ENCODE measurements around the gene DCHS1.

Gene DCHS1

DNA sequence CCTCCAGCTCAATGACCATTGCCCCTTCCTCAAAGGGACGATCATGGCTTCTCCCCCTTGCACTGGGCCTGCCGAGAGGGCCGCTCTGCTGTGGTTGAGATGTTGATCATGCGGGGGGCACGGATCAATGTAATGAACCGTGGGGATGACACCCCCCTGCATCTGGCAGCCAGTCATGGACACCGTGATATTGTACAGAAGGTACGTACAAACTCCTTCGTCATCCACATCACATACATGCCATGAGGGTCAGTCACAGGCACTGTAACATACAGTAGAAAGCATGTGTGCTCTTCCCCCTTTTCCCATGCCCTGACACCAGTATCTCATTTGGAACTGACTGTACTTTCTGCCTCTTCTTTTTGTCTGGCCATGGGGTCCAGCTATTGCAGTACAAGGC is 47.6 kb downstream of the DCHS1 start:
- Histone ChIP-seq H3K9me3 (ENCODE audit: control insufficient read depth in 1 of 2, low read length in 2 of 2) (no peaks in the 10 kb centered on the region), H3K27me3 (ENCODE audit: control insufficient read depth in 1 of 2, insufficient read depth in 2 of 2, low read length in 2 of 2) (no peaks in the 10 kb centered on the region), H3K4me1 (ENCODE audit: control insufficient read depth in 1 of 2, insufficient read depth in 2 of 2, low read length in 2 of 2) (peaks cover 49 to 68% of the 10 kb centered on the region in 2 donors), H3K9ac (ENCODE audit: low read depth in 1 of 2, low read length in 2 of 2) (peak overlapping the region; percentile 4 to 39), H3K4me3 (ENCODE audit: low read depth in 1 of 2, low read length in 2 of 2) (no peak overlapping the region), H3K36me3 (ENCODE audit: control insufficient read depth in 1 of 2, insufficient read depth in 2 of 2, low read length in 2 of 2) (peaks cover 35 to 37% of the 10 kb centered on the region in 2 donors), H3K27ac (ENCODE audit: low read depth, low read length) (peak overlapping the region; percentile 57)

DNA sequence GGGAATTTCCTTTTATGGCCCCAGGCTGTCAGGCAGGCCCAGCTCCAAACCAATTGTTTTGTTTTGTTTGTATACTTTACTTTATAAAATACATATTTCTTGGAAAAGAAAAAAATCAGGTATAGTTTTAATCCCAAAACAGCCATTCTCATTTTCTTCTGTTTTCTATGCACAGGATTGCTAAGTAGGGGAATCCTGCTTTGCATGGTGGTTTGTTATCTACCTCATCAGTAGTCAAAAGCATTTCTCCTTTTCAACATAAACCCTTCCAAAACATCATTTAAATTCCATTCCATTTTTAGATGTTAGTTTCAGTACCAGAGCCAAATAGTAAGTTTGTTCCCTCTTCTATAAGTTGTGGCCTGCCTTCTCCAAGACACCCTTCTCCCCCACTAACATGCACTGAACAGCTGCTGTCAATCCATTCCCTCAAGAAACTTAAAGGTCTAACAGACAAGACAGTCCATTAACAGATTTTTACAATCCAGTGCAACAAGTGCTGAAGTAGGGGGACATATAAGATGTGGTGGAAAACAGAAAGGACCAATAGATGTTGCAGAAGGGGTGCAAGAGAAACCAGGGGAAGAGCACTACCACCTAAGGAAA is 48.3 kb downstream of the DCHS1 start:
- peak overlapping the region; percentile 57 for H3K27ac ChIP-seq (ENCODE audit: low read depth, low read length)
- peak overlapping the region in 1 of 2 donors; percentile 50 for H3K4me3 ChIP-seq (ENCODE audit: low read depth in 1 of 2, low read length in 2 of 2)
- peak overlapping the region; percentile 39 to 49 for H3K9ac ChIP-seq (ENCODE audit: low read depth in 1 of 2, low read length in 2 of 2)
- H3K9me3 ChIP-seq (ENCODE audit: control insufficient read depth in 1 of 2, low read length in 2 of 2), result no peaks in the 10 kb centered on the region
- H3K36me3 ChIP-seq (ENCODE audit: control insufficient read depth in 1 of 2, insufficient read depth in 2 of 2, low read length in 2 of 2), result peaks cover 35 to 37% of the 10 kb centered on the region in 2 donors
- peaks cover 48 to 68% of the 10 kb centered on the region in 2 donors for H3K4me1 ChIP-seq (ENCODE audit: control insufficient read depth in 1 of 2, insufficient read depth in 2 of 2, low read length in 2 of 2)
- no peaks in the 10 kb centered on the region for H3K27me3 ChIP-seq (ENCODE audit: control insufficient read depth in 1 of 2, insufficient read depth in 2 of 2, low read length in 2 of 2)

DNA sequence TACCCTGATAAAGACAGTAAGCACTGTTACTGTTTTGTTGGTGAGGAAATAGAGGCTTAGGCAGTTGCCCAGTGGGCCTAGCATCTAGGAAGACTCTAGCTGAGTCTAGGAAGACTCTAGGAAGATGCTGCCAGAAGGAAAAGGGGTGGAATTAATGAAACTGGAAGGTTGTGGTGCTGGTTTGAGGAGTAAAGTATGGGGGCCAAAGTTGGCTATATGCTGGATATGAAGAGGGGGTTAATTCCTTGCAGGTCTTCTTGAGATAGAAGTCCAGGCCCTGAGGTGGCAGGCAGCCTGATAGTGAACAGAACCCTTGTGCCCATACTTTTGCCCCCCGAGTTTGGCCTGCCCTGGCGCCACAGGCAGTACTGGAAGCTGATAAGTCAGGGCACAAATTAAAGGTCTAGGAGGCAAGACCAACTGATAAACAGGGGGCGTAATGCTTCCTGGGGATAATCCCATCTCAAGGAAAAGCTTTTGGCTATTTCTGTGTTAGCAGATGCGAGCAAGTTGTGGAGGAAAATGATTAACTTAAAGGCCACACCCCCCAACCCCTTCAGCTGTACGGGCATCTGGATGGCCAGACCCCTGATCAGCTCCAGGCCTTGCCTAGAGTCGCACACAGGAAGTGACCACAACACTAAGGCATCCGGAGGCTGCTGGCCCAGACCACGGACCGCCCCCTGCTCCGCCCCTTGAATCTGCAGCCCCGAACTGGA is 49.0 kb downstream of the DCHS1 start:
- H3K4me3 ChIP-seq (ENCODE audit: low read depth in 1 of 2, low read length in 2 of 2), result peak overlapping the region; percentile 27 to 50

DNA sequence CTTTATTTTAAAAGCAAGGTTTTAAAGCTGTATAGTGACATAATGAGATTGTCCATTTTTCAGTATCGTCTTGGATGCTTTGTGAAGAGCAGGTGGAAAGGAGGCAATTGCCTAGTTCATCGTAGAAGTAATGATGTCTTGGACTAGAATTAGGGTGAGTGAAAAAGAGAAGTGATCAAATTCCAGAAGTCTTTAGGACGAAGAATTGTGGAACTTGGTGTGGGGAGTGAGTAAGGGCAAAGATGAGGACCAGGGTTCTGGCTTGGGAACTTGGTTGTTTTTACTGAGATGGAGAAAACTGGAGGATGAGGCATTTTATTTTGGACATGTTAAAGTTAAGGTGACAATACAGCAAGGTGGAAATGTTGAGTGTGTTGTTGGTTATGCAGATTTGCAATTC is 50.8 kb downstream of the DCHS1 start:
- Histone ChIP-seq H3K36me3 (ENCODE audit: control insufficient read depth in 1 of 2, insufficient read depth in 2 of 2, low read length in 2 of 2) (peaks cover 38 to 42% of the 10 kb centered on the region in 2 donors), H3K4me1 (ENCODE audit: control insufficient read depth in 1 of 2, insufficient read depth in 2 of 2, low read length in 2 of 2) (peaks cover 53 to 69% of the 10 kb centered on the region in 2 donors), H3K27me3 (ENCODE audit: control insufficient read depth in 1 of 2, insufficient read depth in 2 of 2, low read length in 2 of 2) (no peaks in the 10 kb centered on the region), H3K4me3 (ENCODE audit: low read depth in 1 of 2, low read length in 2 of 2) (peak overlapping the region; percentile 87 to 98), H3K27ac (ENCODE audit: low read depth, low read length) (peak overlapping the region; percentile 77), H3K9me3 (ENCODE audit: control insufficient read depth in 1 of 2, low read length in 2 of 2) (no peaks in the 10 kb centered on the region), H3K9ac (ENCODE audit: low read depth in 1 of 2, low read length in 2 of 2) (peak overlapping the region; percentile 98 to 99)

More for the DNA sequence above, 49.0 kb downstream of the DCHS1 start:
- Histone ChIP-seq H3K27me3 (ENCODE audit: control insufficient read depth in 1 of 2, insufficient read depth in 2 of 2, low read length in 2 of 2) (no peaks in the 10 kb centered on the region), H3K9ac (ENCODE audit: low read depth in 1 of 2, low read length in 2 of 2) (peak overlapping the region; percentile 7 to 49), H3K4me1 (ENCODE audit: control insufficient read depth in 1 of 2, insufficient read depth in 2 of 2, low read length in 2 of 2) (peaks cover 53 to 74% of the 10 kb centered on the region in 2 donors), H3K27ac (ENCODE audit: low read depth, low read length) (peak overlapping the region; percentile 71), H3K36me3 (ENCODE audit: control insufficient read depth in 1 of 2, insufficient read depth in 2 of 2, low read length in 2 of 2) (peaks cover 37 to 39% of the 10 kb centered on the region in 2 donors), H3K9me3 (ENCODE audit: control insufficient read depth in 1 of 2, low read length in 2 of 2) (no peaks in the 10 kb centered on the region)

DNA sequence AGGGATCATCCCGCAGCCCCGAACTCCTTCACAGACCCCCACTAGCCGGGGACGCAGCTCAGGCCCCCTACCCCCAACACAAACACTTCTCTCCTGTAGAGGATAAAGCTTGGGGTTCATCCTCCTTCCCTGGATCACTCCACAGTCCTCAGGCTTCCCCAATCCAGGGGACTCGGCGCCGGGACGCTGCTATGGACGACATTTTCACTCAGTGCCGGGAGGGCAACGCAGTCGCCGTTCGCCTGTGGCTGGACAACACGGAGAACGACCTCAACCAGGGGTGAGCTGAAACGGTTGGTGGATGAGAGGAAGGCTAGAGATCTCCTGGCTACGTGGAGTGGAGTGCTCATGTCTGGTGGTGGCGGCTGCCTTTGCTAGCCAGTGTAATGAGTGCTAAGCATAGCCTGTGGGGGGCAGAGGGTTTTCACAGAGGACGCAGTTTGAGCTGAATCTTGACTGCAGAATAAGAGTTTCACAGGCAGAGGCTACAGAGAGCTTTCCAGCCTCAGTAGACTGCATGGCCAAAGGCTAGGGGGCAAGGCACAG is 51.5 kb downstream of the DCHS1 start:
- peak overlapping the region; percentile 77 for H3K27ac ChIP-seq (ENCODE audit: low read depth, low read length)
- H3K9ac ChIP-seq (ENCODE audit: low read depth in 1 of 2, low read length in 2 of 2), result peak overlapping the region; percentile 98 to 99
- H3K36me3 ChIP-seq (ENCODE audit: control insufficient read depth in 1 of 2, insufficient read depth in 2 of 2, low read length in 2 of 2), result peaks cover 38 to 42% of the 10 kb centered on the region in 2 donors
- no peaks in the 10 kb centered on the region for H3K9me3 ChIP-seq (ENCODE audit: control insufficient read depth in 1 of 2, low read length in 2 of 2)
- H3K27me3 ChIP-seq (ENCODE audit: control insufficient read depth in 1 of 2, insufficient read depth in 2 of 2, low read length in 2 of 2), result no peaks in the 10 kb centered on the region
- H3K4me1 ChIP-seq (ENCODE audit: control insufficient read depth in 1 of 2, insufficient read depth in 2 of 2, low read length in 2 of 2), result peaks cover 53 to 66% of the 10 kb centered on the region in 2 donors
- H3K4me3 ChIP-seq (ENCODE audit: low read depth in 1 of 2, low read length in 2 of 2), result peak overlapping the region; percentile 87 to 98

DNA sequence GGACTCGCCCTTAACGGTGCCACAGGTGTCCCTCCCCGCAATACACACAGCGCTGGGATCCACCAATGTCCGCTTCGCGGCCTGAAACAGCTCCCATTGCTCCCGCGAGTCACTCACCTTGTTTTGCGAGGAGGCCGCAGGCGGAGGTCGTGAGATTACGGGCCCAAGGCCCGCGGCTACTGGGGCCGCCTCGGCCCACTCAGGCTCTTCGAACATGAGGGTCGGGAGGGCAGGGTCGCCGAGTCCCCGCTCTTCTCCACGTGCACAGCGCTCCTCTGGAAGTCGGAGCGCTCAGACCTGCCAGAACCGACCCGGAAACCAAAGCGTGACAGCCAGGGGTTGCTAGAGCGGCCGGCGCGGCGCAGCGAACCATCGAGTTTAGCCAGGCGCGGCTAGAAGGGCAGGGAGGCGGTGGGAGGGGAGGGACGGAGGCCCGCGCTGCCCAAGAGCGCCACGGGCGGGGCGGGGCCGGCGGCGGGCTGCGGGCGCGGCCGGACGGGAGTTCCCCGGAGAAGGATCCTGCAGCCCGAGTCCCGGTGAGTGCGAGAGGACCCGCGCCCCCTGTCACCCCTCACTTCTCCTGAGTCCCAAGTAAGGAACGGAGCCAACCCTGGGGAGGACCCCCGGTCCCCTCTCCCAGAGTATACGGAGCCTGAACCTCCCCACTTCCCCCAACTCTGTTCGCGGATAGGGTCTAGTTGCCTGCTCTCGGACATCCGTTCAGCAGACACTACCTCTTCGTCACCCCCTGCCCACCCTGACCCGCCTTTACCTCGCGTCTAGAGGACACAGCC is 52.1 kb downstream of the DCHS1 start, which contains the start of the genes ILK and RRP8:
Gene ILK, plus strand, starts transcription at position 488 of the 794 bp plus-strand sequence. CDS start 498 bp downstream, outside the sequence.
Gene RRP8, minus strand, starts transcription at position 330 of the 794 bp plus-strand sequence. Its CDS starts 114 bp downstream, at position 216.
- Histone ChIP-seq H3K9me3 (ENCODE audit: control insufficient read depth in 1 of 2, low read length in 2 of 2) (no peaks in the 10 kb centered on the region), H3K4me1 (ENCODE audit: control insufficient read depth in 1 of 2, insufficient read depth in 2 of 2, low read length in 2 of 2) (peaks cover 53 to 64% of the 10 kb centered on the region in 2 donors), H3K27me3 (ENCODE audit: control insufficient read depth in 1 of 2, insufficient read depth in 2 of 2, low read length in 2 of 2) (no peaks in the 10 kb centered on the region), H3K9ac (ENCODE audit: low read depth in 1 of 2, low read length in 2 of 2) (peak within 1 kb of the TSS; percentile 98 to 99), H3K36me3 (ENCODE audit: control insufficient read depth in 1 of 2, insufficient read depth in 2 of 2, low read length in 2 of 2) (peaks cover 31 to 42% of the 10 kb centered on the region in 2 donors), H3K4me3 (ENCODE audit: low read depth in 1 of 2, low read length in 2 of 2) (peak within 1 kb of the TSS; percentile 87 to 98), H3K27ac (ENCODE audit: low read depth, low read length) (peak within 1 kb of the TSS; percentile 77)

GRCh38 chr11:6602096-6602940 is 53.3 kb downstream of the DCHS1 start:
- H3K27ac ChIP-seq (ENCODE audit: low read depth, low read length), result no peak overlapping the region
- H3K27me3 ChIP-seq (ENCODE audit: control insufficient read depth in 1 of 2, insufficient read depth in 2 of 2, low read length in 2 of 2), result no peaks in the 10 kb centered on the region
- H3K9me3 ChIP-seq (ENCODE audit: control insufficient read depth in 1 of 2, low read length in 2 of 2), result no peaks in the 10 kb centered on the region
- peaks cover 24 to 41% of the 10 kb centered on the region in 2 donors for H3K36me3 ChIP-seq (ENCODE audit: control insufficient read depth in 1 of 2, insufficient read depth in 2 of 2, low read length in 2 of 2)
- peak overlapping the region; percentile 93 to 98 for H3K9ac ChIP-seq (ENCODE audit: low read depth in 1 of 2, low read length in 2 of 2)
- H3K4me3 ChIP-seq (ENCODE audit: low read depth in 1 of 2, low read length in 2 of 2), result peak overlapping the region; percentile 87 to 98
- H3K4me1 ChIP-seq (ENCODE audit: control insufficient read depth in 1 of 2, insufficient read depth in 2 of 2, low read length in 2 of 2), result peaks cover 44 to 52% of the 10 kb centered on the region in 2 donors

- no peak overlapping the region for H3K9ac ChIP-seq (ENCODE audit: low read depth in 1 of 2, low read length in 2 of 2)
- H3K4me3 ChIP-seq (ENCODE audit: low read depth in 1 of 2, low read length in 2 of 2), result no peak overlapping the region
Measured at GRCh38 chr11:6601041-6601461, 54.6 kb downstream of the DCHS1 start.

GRCh38 chr11:6599881-6600390 is 55.7 kb downstream of the DCHS1 start:
- Histone ChIP-seq H3K27ac (ENCODE audit: low read depth, low read length) (no peak overlapping the region), H3K4me1 (ENCODE audit: control insufficient read depth in 1 of 2, insufficient read depth in 2 of 2, low read length in 2 of 2) (peaks cover 24 to 29% of the 10 kb centered on the region in 2 donors), H3K9ac (ENCODE audit: low read depth in 1 of 2, low read length in 2 of 2) (no peak overlapping the region), H3K4me3 (ENCODE audit: low read depth in 1 of 2, low read length in 2 of 2) (no peak overlapping the region), H3K27me3 (ENCODE audit: control insufficient read depth in 1 of 2, insufficient read depth in 2 of 2, low read length in 2 of 2) (no peaks in the 10 kb centered on the region), H3K9me3 (ENCODE audit: control insufficient read depth in 1 of 2, low read length in 2 of 2) (no peaks in the 10 kb centered on the region), H3K36me3 (ENCODE audit: control insufficient read depth in 1 of 2, insufficient read depth in 2 of 2, low read length in 2 of 2) (peaks cover 31 to 60% of the 10 kb centered on the region in 2 donors)

More at GRCh38 chr11:6601041-6601461, 54.6 kb downstream of the DCHS1 start:
- H3K27me3 ChIP-seq (ENCODE audit: control insufficient read depth in 1 of 2, insufficient read depth in 2 of 2, low read length in 2 of 2), result no peaks in the 10 kb centered on the region
- H3K4me1 ChIP-seq (ENCODE audit: control insufficient read depth in 1 of 2, insufficient read depth in 2 of 2, low read length in 2 of 2), result peaks cover 32 to 39% of the 10 kb centered on the region in 2 donors
- H3K9me3 ChIP-seq (ENCODE audit: control insufficient read depth in 1 of 2, low read length in 2 of 2), result no peaks in the 10 kb centered on the region
- H3K36me3 ChIP-seq (ENCODE audit: control insufficient read depth in 1 of 2, insufficient read depth in 2 of 2, low read length in 2 of 2), result peaks cover 31 to 51% of the 10 kb centered on the region in 2 donors
- no peak overlapping the region for H3K27ac ChIP-seq (ENCODE audit: low read depth, low read length)

Measured in duodenal mucosa (tissue), 2 donors.